TTC549 (cell line): Measurements from ENCODE around the gene KCNN3.
A peak's percentile ranks its signal among the peaks of the same experiment; 100 is the strongest.
"Not testable (repeated sequence)": the region's sequence is repeated elsewhere in the genome, so short reads cannot be mapped to it uniquely, and the experiment has no call there.

ENCODE experiments used
- FAIRE-seq: peaks from 2 replicates; lab custom pipeline; 2012; peaks lifted over from hg19 to GRCh38; lab: Jason Lieb, UNC

Gene KCNN3

GRCh38 chr1:154698320-154699096 lies 171.6 kb downstream of the KCNN3 start:
- FAIRE-seq, result no peak

DNA sequence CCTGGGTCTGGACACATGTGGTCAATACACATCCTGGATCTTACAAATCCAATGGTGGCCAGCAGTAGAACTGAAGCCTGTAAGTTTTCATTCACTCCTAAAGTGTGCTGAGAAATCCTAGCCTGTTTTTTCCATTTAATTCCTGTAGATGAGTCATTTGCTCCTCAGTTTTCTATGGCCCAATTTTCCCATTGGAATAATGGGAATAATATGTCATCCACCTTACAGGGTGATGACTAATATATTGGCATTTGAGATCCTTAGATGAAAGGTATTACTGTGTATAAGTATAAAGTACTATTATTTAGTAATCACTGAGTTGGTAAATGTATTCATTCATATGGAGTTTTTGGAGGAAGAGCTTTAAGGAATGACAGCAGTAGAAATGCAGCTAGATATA lies 172.4 kb downstream of the KCNN3 start:
- no peak for FAIRE-seq

DNA sequence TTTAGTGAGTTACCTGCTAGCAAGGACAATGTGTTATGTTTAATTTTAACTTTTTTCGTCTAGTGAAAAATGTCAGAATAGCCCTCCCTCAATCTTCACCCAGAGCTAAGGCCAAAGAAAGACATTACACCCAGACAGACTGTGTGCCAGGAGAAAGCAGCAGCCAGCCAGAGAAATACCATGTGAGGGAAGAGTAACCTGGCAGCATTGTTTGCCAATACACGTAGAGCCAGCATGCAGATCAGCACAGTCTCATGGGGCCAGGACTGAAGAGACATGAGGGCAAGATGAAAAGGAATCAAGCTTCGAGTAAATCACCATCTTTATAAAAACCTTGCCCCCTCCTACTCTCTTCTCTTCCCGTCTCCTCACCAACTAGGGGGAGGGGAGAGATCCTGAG lies 173.6 kb downstream of the KCNN3 start:
- FAIRE-seq, result no peak

GRCh38 chr1:154695985-154696384 lies 174.1 kb downstream of the KCNN3 start:
- no peak for FAIRE-seq

DNA sequence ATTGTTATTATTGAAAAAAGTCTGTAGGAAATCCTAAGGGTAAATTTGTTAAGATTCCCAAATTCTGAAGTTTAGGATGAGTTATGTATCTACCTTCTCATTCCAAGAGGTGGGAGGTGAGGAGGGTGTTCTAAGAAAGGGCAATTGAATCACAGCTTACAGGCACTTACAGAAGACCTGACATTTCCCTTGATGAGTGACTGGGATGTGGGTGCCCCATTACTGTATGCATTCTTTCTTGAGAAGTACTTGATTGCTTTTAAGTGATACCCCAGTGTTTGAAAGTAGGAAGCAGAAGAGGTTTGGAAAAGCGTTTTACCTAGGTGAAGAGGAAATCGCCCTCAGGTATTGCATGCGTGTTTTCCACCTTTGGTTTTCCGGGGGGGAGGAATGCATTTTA lies 175.1 kb downstream of the KCNN3 start:
- FAIRE-seq, result no peak

DNA sequence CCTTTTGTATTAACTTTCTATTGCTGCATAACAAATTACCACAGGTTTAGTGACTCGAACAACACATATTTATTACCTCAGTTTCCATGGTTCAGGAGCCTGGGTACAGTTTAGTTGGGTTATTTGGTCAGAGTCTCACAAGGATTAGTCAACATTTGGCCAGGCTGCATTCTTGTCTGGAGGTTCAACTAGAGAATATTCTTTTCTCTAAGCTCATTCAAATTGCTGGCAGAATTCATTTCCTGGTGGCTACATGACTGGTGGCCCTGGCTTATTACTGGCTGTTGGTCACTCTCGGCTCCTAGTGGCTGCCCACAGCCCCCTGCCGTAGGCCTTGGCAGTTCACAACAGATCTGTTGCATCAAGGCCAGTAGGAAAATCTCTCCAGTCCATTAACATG lies 181.0 kb downstream of the KCNN3 start:
- FAIRE-seq, result no peak

DNA sequence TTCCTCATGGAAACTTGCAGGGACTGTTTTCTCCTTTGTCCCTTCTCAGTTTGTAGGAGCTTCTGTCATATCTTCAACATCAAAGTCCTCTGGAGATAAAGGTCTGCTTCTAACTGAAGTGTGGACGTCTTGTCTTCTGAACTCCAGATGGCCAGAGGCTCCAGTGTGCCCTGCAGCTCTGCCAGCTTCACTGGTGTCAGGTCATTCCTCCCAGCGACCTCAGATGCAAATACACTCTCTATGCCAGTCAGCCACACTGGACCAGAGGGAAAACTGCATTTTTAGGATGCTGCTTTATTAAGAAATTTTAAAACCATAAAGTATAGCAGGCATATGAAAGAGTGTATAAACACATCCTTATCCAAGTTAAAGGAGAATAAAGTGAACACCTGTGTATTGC lies 183.6 kb downstream of the KCNN3 start:
- no peak for FAIRE-seq

- no peak for FAIRE-seq
Observed at GRCh38 chr1:154683820-154684219, 186.3 kb downstream of the KCNN3 start.

DNA sequence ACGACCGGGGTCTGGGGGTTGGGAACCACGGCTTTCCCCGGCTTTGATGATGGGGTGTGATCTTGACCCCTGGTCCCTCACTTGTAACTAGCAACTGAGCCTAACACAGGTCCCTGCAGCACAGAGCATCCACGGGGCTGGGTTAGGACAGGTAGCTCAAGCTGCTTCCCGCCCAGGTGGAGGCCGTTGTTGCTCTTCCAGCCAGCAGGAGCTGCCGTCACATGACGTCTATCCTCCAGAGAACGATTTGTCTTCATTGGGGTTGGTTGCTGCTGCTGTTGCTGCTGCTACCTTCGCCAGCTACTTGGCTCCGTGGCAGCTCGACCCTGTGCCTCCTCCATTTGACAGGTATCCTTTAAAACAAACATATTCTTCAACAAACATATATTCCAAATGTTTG lies 187.8 kb downstream of the KCNN3 start:
- no peak for FAIRE-seq

DNA sequence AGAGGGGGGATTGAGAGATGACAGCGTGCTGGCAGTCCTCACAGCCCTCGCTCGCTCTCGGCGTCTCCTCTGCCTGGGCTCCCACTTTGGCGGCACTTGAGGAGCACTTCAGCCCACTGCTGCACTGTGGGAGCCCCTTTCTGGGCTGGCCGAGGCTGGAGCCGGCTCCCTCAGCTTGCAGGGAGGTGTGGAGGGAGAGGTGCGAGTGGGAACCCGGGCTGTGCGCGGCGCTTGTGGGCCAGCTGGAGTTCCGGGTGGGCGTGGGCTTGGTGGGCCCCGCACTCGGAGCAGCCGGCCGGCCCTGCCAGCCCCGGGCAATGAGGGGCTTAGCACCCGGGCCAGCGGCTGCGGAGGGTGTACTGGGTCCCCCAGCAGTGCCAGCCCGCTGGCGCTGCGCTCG lies 192.2 kb downstream of the KCNN3 start:
- FAIRE-seq, result not testable (repeated sequence)

- FAIRE-seq, result not testable (repeated sequence)
Observed at GRCh38 chr1:154676847-154677246, 193.2 kb downstream of the KCNN3 start.

DNA sequence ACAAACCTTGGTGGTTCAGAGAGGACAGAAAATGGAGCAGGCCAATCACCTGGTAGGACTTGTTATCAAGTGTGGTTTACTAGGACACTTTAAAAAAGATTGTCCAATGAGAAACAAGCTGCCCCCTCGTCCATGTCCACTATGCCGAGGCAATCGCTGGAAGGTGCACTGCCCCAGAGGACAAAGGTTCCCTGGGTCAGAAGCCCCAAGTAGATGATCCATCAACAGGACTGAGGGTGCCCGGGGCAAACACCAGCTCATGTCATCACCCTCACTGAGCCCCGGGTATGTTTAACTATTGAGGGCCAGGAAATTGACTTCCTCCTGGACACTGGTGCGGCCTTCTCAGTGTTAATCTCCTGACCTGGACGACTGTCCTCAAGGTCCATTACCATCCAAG lies 195.6 kb downstream of the KCNN3 start:
- not testable (repeated sequence) for FAIRE-seq

DNA sequence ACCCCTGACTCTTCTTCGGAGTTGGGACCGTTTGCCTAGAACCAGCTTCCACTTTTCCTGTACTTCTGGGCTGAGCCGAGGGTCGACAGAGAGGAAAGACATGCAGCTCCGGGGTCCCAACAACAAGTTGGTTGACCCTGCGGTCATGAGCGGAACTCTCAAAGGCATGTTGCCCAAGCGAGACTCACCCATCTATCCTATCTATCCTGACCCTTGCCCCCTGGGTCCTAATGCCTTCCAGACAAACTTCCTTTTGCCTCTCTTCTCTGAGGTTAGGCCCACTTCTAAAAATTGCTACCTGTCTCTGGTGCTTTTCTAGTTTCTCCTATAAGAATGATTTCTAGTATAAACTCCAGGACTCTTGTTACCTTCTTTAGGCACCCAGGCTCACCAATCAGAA lies 197.8 kb downstream of the KCNN3 start:
- not testable (repeated sequence) for FAIRE-seq

DNA sequence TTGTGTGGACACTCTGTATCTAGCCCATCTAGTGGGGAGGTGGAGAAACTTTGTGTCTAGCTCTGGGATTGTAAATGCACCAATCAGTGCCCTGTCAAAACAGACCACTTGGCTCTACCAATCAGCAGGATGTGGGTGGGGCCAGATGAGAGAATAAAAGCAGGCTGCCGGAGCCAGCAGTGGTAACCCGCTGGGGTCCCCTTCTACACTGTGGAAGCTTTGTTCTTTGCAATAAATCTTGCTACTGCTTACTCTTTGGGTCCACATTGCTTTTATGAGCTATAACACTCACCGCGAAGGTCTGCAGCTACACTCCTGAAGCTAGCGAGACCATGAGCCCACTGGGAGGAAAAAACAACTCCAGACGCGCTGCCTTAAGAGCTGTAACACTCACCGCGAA lies 198.7 kb downstream of the KCNN3 start:
- FAIRE-seq, result not testable (repeated sequence)

DNA sequence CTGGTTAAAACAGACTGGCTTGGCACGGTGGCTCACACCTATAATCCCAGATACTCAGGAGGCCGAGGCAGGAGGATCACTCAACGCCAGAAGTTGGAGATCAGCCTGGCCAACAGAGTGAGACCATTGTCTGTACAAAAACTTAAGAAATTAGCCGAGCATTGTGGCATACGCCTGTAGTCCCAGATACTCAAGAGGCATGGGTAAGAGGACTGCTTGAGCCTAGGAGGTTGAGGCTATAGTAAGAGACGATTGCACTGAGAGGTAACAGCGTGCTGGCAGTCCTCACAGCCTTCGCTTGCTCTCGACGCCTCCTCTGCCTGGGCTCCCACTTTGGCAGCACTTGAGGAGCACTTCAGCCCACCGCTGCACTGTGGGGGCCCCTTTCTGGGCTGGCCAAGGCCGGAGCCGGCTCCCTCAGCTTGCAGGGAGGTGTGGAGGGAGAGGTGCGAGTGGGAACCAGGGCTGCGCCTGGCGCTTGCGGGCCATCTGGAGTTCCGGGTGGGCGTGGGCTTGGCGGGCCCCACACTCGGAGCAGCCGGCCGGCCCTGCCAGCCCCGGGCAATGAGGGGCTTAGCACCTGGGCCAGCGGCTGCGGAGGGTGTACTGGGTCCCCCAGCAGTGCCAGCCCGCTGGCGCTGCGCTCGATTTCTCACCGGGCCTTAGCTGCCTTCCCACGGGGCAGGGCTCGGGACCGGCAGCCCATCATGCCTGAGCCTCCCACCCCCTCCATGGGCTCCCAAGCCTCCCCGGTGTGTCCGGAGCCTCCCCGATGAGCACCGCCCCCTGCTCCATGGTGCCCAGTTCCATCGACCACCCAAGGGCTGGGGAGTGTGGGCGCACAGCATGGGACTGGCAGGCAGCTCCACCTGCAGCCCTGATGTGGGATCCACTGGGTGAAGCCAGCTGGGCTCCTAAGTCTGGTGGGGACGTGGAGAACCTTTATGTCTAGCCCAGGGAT lies 199.5 kb downstream of the KCNN3 start:
- not testable (repeated sequence) for FAIRE-seq

GRCh38 chr1:154669464-154670282 lies 200.4 kb downstream of the KCNN3 start:
- peak; percentile 64 for FAIRE-seq

DNA sequence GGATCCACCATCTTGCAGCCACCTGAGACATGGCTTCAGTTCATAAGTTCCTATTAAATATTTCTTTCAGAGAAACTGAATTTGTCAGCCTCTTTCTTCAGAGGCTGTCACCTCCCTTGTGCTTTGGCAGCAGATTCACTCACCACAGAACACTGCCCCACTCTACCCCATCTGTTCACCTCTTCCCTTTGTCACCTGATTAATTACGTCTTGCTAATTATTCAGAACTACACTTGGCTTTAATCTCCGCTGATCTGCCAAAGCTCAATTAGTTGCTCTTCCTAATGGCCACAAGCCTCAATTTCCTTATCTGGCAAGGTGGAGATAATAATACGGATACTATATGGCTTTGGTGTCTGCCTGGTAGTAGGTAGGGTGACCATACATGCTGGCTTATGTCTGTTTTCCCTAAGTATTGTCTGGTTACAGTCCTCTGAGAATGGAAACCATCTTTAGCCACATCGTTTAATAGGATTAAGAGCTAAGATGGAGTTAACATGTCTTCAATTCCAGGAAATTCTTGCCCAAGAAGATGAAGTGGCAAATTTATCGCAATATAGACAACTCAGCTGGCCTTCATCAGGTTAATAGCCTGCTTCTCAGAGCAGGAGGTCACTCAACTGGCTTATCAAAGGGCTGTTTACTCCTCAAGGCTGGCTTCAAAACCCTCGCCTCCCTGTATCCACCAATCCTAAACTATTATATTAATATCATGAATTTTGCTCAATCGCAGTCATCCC lies 203.9 kb downstream of the KCNN3 start:
- no peak for FAIRE-seq

- FAIRE-seq, result no peak
Observed at GRCh38 chr1:154664331-154665002, 205.6 kb downstream of the KCNN3 start.

- no peak for FAIRE-seq
Observed at GRCh38 chr1:154663471-154664060, 206.5 kb downstream of the KCNN3 start.

GRCh38 chr1:154661110-154661509 lies 209.0 kb downstream of the KCNN3 start:
- no peak for FAIRE-seq
